Right ventricle myocardium inferior (tissue), 1 donor: Measurements from ENCODE around the gene ACTN3. TPM values are rescaled to one million over a fixed set of nuclear protein-coding genes. Genes with fewer than 3 reads are reported as not detected.
A peak's percentile ranks its signal among the peaks of the same experiment; 100 is the strongest.
"Not testable (repeated sequence)": the region's sequence is repeated elsewhere in the genome, so short reads cannot be mapped to it uniquely, and the experiment has no call there.

Source experiments
- ATAC-seq: fragments of 200-7000 bp; cut with Tn5 transposase; one replicate; pipeline ENCODE4 v1.9.1; 2020; ENCODE audit warnings: mild to moderate bottlenecking, moderate library complexity
- DNase-seq: peaks from one replicate; pipeline ENCODE4 v3.0.0; 2021; ENCODE audit errors: missing footprints
- intact Hi-C: fragments of 100-400 bp; cut with DNase I; formaldehyde crosslinking; loops from one replicate; pipeline ENCODE4 v1.11.0; 2022
- total RNA-seq: library from RNA; stranded (reverse); fragmentation: NEBNext Ultra II Directional; extraction: Animal tissue kit (Norgen Biotek cat#: 25700); gene quantifications from one replicate; pipeline ENCODE4 v1.2.1, GENCODE V29; 2021
- donor health status: DM: no; HTN: yes; CAD: no; lungs with severe emphysema.

The ACTN3 gene
- total RNA-seq, 1 donor from 2014 or later: not detected

- ATAC-seq: no peak
- intact Hi-C loops: no loop called here
- DNase-seq: no peak
Measured at GRCh38 chr11:66586136-66586535, 39.4 kb downstream of the ACTN3 start.

DNA sequence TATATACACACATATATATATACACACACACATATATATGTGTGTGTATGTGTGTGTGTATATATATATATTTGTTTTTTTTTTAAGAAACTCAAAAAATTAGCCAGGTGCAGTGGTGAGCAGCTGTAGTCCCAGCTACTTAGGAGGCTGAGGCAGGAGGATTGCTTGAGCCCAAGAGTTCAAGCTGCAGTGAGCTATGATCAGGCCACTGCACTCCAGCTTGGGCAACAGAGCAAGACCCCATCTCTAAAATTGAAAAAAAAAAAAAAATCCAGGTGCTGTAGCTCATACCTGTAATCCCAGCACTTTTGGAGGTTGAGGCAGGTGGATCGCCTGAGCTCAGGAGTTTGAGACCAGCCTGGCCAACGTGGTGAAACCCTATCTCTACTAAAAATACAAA lies 42.6 kb downstream of the ACTN3 start:
- DNase-seq, ATAC-seq, intact Hi-C loops: not testable (repeated sequence)

DNA sequence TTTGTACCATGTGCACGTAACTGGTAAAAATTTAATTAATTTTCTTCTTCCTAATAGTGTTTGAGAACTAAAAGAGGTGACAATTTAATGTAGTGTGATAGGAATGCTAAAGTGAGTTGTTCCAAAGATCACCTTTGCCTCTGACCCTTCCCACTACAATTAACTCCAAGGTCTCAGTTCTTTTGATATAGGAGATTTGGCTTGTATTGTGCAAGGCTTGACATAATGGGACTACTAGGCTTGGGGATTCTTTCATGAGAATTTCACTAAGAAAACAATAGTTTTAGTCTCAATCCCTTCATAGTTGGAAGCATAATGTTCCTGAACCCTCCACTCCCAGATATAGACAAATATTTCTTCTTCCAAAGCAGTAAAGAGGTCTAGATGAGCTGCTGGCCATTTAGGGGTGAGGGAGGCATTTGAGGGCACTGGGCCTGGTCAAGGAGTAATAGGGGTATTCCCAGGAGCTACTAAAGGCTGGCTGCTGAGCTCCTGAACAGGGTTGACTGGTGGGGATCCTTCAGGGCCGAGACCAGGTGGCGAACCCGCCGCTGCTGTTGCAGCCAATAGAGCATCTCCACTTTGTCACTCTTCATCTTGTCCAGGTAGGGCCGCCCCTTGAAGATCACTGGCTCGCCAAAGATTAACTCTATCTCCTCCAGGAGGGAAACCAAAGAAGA lies 43.4 kb downstream of the ACTN3 start:
- ATAC-seq: no peak
- intact Hi-C loops: loop anchor here (5.0 kb wide), 1 partner anchor 87 kb away; the partner anchor contains the start of gene RBM4B

DNA sequence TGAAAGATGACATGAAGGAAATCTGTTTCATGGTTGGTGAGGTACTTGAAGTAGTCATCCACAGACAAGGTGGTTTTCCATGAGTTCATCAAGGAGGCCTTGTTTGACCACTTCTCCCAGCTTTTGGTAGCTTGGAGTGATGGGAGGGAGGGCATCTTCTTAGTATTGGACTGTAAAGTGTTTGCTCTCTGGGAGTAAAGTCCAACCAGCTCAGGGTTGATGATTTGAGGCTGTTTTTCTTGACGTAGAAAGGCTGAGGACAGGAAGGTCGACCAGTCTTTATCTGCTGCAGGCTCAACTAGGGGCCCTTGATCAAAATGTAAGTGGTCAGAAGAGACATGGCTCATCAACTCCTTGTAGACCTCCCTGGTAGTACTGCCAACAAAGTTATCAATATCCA lies 44.5 kb downstream of the ACTN3 start:
- ATAC-seq (no peak), DNase-seq (no peak)
- intact Hi-C loops: loop anchor here (5.0 kb wide), 1 partner anchor 86 kb away; the partner anchor contains the start of gene RBM4B

More for the DNA sequence above, 43.4 kb downstream of the ACTN3 start:
- no peak for DNase-seq

DNA sequence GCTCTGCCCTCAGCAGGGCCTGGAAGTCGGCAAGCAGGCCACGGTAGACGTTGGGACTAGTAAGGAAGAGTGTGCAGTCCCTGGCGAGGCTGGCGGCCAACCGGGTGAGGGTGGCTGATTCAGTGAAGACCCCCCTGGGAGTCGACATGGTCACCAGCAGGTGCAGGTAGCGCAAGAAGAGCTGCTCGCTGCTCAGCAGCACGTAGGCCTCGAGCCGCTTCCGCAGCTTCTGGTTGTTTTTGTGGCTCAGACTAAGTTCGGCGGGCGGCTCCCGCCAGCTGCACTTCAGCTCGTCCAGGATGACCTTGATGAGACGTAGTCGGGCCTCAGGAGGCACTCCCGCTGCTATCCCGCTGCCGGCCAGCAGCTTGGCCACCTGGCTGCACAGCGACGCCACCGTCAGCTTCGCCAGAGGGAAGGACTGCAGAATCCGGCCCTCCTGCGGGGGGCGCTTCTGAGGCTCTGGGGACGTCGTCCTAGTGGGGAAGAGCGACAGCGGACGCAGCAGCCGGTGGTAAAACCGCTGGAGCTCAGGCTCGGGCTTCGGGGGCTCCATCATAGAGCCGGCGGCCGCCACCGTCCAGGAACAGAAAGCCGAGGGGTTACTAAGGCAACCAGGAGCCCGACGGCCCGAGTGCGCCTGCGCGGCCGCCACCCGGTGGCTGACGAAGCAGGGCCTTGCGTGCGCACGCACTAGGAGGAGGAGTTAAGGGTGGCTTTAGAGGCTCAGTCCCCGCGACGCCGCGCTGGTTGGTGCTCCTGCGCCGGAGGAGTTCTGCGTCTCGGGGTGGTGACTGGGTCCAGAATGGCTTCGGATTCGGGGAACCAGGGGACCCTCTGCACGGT lies 46.0 kb downstream of the ACTN3 start, which contains the start of the genes CCDC87 and CCS:
CCDC87 (minus strand) TSS at position 607 of the 846 bp plus-strand sequence; CDS start at position 559, 48 bp downstream.
CCS (plus strand) TSS at position 729 of the 846 bp plus-strand sequence; CDS start at position 806, 77 bp downstream.
- ATAC-seq: peak; percentile 95
- peak; percentile 100 for DNase-seq
- intact Hi-C loops: loop anchor here (2.0 to 5.0 kb wide), 2 partner anchors 24 to 85 kb away; partner anchors contain the start of genes RBM14 and RBM4B

GRCh38 chr11:66593303-66593635 lies 46.6 kb downstream of the ACTN3 start:
- intact Hi-C loops: loop anchor here (2.0 to 5.0 kb wide), 2 partner anchors 24 to 84 kb away; partner anchors contain the start of genes RBM14 and RBM4B
- DNase-seq (no peak), ATAC-seq (no peak)

DNA sequence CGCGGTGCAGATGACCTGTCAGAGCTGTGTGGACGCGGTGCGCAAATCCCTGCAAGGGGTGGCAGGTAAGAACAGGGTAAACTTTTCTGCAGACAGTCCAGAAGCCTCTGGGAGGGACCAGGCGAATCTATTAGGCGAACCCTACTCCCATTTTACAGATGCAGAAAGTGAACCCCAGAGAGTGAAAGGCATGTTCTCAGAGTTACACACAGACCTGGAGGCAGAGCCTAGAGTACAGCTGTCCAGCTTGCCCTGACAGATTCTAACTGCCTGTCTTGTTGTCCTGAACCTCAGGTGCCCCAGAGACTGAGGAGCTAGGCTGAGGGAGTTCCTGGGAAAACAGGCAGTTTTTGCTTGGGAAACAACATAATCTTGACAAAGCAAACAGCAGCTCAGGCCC lies 46.9 kb downstream of the ACTN3 start:
- ATAC-seq: no peak
- no peak for DNase-seq
- intact Hi-C loops: loop anchor here (2.0 to 5.0 kb wide), 2 partner anchors 23 to 84 kb away; partner anchors contain the start of genes RBM14 and RBM4B

- ATAC-seq (peak; percentile 72), DNase-seq (peak; percentile 79)
- intact Hi-C loops: no loop called here
Measured at GRCh38 chr11:66595245-66595904, 48.7 kb downstream of the ACTN3 start.

GRCh38 chr11:66598993-66599392 lies 52.3 kb downstream of the ACTN3 start:
- intact Hi-C loops: no loop called here
- DNase-seq (no peak), ATAC-seq (no peak)

- no peak for DNase-seq
- no peak for ATAC-seq
- intact Hi-C loops: no loop called here
Measured at GRCh38 chr11:66600219-66600618, 53.5 kb downstream of the ACTN3 start.

DNA sequence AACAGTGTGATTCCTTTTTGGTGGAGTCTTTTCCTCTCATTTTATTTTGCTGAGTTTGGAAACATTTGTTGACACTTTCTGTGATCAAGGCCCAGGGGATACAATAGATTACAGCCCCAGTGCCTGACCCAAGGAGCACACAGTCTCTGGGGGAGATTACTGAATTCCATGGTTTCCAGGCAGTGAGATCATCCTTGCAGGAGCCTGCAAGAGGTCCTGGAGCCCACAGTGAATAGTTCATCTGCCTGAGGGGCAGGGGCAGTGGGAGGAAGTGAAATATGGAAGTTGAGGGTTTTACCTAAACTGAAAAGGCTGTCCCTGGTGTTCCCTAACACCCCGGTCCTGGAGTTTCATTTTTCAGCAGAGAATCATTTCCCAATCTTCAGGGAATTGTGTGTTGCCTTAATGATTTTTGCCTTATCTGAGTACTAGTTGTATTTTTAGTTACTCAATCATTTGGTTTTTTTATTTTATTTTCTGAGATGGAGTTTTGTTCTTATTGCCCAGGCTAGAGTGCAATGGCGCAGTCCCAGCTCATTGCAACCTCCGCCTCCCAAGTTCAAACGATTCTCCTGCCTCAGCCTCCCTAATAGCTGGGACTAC lies 54.0 kb downstream of the ACTN3 start:
- intact Hi-C loops: no loop called here
- DNase-seq (no peak), ATAC-seq (peak; percentile 79)

GRCh38 chr11:66603072-66603471 lies 56.4 kb downstream of the ACTN3 start:
- DNase-seq: no peak
- no peak for ATAC-seq
- intact Hi-C loops: no loop called here

- ATAC-seq: no peak
- intact Hi-C loops: no loop called here
- no peak for DNase-seq
Measured at GRCh38 chr11:66604155-66604554, 57.5 kb downstream of the ACTN3 start.

DNA sequence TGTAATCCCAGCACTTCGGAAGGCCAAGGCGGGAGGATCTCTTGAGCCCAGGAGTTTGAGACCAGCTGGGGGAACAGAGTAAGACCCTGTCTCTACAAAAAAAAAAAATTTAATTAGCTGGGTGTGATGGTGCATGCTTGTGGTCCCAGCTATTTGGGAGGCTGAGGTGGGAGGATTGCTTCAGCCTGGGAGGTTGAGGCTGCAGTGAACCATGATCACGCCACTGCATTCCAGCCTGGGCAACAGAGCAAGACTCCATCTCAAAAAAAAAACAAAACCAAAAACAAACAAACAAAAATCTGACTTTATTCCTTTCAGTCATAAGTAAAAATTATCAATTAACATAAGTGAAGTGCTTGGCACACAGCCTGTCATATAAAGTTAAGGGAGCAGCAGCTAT lies 59.9 kb downstream of the ACTN3 start:
- intact Hi-C loops, ATAC-seq: not testable (repeated sequence)
- peak; percentile 7 for DNase-seq

DNA sequence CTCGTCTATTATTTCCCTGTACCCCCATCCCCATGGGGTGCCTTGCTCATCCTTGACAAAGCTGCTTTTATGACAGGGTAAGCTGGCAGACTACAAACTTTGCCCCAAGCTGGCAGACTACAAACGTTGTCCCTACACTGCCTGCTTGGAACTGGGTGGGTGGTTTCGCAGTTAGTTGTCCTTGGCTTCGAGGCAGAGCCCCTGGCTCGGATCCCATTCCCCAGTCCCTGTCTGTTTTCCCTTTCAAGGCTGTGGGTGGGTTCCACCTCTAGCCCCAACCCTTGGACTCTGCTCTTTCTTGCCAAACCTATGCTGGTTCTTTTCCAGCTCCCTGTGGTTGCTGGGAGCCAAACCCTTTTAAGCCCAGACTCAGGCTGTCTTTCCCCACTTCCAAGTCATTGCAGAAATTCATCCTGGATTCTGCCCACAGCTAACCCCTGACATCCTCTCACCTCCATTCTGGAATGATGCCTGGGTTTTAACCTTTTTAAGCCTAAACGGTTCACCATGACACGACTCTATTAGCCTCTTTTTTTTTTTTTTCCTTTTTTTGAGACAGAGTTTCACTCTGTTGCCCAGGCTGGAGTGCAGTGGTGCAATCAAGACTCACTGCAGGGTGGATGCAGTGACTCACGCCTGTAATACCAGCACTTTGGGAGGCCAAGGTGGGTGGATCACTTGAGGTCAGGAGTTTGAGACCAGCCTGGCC lies 60.6 kb downstream of the ACTN3 start:
- ATAC-seq (peak; percentile 83), DNase-seq (peak; percentile 43)
- intact Hi-C loops: no loop called here

DNA sequence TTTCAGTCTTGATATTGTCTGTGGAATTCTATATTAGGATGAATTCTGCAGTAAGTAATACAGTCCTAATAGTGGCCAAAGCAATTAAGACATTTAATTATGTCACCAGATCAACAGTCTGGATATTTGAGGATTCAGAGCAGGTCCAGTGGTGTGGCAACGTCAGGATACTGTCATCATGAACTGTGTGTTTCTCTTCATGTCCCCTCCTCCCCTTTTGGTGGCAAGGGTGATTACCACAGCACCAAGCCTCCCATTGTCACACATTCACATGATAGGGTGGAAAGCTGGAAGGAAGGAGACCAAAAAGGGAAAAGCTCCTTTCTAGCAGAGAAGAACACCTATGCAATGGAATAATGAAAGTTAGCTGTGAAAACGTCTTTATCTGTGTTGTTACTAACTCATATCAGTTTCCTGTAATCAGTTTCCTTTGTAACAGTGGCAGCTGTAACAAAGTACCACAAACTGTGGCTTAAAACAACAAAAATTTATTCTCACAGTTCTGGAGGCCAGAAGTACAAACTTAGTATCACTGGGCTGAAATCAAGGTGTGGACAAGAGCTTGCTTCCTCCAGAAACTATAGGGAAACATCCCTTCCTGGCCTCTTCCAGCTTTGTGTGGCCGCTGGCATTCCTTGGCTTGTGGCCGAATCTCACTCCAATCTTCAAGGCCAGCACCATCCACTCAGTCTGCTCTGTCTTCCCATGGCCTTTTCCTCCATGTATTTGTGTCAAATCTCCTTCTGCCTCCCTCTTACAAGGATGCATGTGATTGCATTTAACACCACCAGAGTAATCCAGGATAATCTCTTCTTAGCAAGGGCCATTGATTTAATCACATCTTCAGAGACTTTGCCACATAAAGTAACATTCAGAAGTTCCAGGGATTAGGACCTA lies 63.3 kb downstream of the ACTN3 start:
- intact Hi-C loops: no loop called here
- ATAC-seq: no peak
- no peak for DNase-seq

DNA sequence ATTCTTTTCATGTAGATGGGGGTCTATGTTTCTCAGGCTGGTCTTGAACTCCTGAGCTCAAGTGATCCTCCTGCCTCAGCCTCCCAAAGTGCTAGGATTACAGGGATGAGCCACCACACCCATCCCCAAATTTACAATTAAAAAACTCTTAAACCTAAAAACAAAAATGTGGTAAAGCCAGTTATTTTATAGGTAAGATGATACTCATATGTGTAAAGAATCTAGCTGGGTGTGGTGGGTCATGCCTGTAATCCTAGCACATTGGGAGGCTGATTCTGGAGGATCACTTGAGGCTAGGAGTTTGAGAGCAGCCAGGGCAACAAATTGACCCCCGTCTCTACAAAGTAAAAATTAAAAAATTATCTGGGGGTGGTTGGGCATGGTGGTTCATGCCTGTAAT lies 65.8 kb downstream of the ACTN3 start:
- no peak for DNase-seq
- intact Hi-C loops: no loop called here
- ATAC-seq: no peak
